H1 (cell line): Measurements from ENCODE around the gene DPP10. TPM values are rescaled to one million over a fixed set of nuclear protein-coding genes. Genes with fewer than 3 reads are reported as not detected.

Experiments used
- CTCF ChIA-PET: fragments of 300-600 bp; sonication (Branson Sonifier 250); formaldehyde crosslinking; loops from one replicate; lab custom pipeline; 2021; ENCODE audit not compliant: partially characterized antibody; lab: Charles Lee
- POLR2A ChIA-PET: fragments of 300-600 bp; sonication (Branson Sonifier 250); formaldehyde crosslinking; loops from one replicate; lab custom pipeline; 2021; ENCODE audit warnings: inconsistent platforms; ENCODE audit not compliant: partially characterized antibody; lab: Charles Lee
- DNase-seq, 2 experiments: peaks; one replicate each; pipeline versions ENCODE4 v3.0.0 to v3.0.0-alpha.2; 2010 to 2022; ENCODE audit warnings: low spot score in 2 of 2, low read depth in 1 of 2, mixed read lengths in 1 of 2
- FAIRE-seq: peaks from 2 replicates; lab custom pipeline; 2011; peaks lifted over from hg19 to GRCh38; lab: Jason Lieb, UNC
- H2AFZ ChIP-seq: 2 replicates; pipeline ENCODE4 v1.8.1; 2012; ENCODE audit warnings: low read length, inconsistent platforms
- H2AK5ac ChIP-seq: 2 replicates; pipeline ENCODE4 v1.6.1; 2013; ENCODE audit warnings: low read depth, low read length
- H2BK120ac ChIP-seq: replicated peaks from 2 replicates; pipeline ENCODE3; 2013; ENCODE audit warnings: low read depth, low read length, inconsistent platforms
- H2BK12ac ChIP-seq: 2 replicates; pipeline ENCODE4 v1.6.1; 2013; ENCODE audit warnings: low read depth, low read length
- H2BK15ac ChIP-seq: 2 replicates; pipeline ENCODE4 v1.6.1; 2013; ENCODE audit warnings: low read length
- H2BK20ac ChIP-seq: 2 replicates; pipeline ENCODE4 v1.6.1; 2013; ENCODE audit warnings: low read length
- H2BK5ac ChIP-seq: 2 replicates; pipeline ENCODE4 v1.6.1; 2013; ENCODE audit warnings: low read depth, low read length
- H3K14ac ChIP-seq: 2 replicates; pipeline ENCODE4 v1.6.1; 2013; ENCODE audit warnings: inconsistent platforms; ENCODE audit not compliant: insufficient read length
- H3K18ac ChIP-seq: 2 replicates; pipeline ENCODE4 v1.6.1; 2013; ENCODE audit warnings: low read length; ENCODE audit errors: extremely low read depth
- H3K23ac ChIP-seq: 2 replicates; pipeline ENCODE4 v1.6.1; 2013; ENCODE audit warnings: inconsistent platforms; ENCODE audit not compliant: insufficient read length
- H3K23me2 ChIP-seq: 2 replicates; pipeline ENCODE4 v1.6.1; 2013; ENCODE audit warnings: low read depth, low read length
- H3K27ac ChIP-seq: 2 replicates; pipeline ENCODE4 v1.6.1; 2011; ENCODE audit warnings: low read depth, low read length, inconsistent platforms
- H3K27me3 ChIP-seq, 4 experiments: replicated peaks in 1 of 4; 1 replicate in 1 of 4; 2 replicates in 3 of 4; pipeline versions ENCODE4 v1.6.1 to v1.8.1; 2011 to 2013; ENCODE audit warnings: low read length in 3 of 4, mild to moderate bottlenecking in 3 of 4, inconsistent platforms in 2 of 4, mixed read lengths in 2 of 4, moderate library complexity in 1 of 4; ENCODE audit not compliant: control insufficient read depth in 3 of 4, insufficient read depth in 3 of 4; ENCODE audit errors: extremely low read depth in 1 of 4
- H3K36me3 ChIP-seq, 4 experiments: 2 replicates each; pipeline versions ENCODE4 v1.6.1 to v1.8.1; 2011 to 2013; ENCODE audit warnings: mild to moderate bottlenecking in 4 of 4, low read length in 3 of 4, moderate library complexity in 2 of 4, control low read depth in 1 of 4, inconsistent platforms in 1 of 4; ENCODE audit not compliant: insufficient read depth in 4 of 4, control insufficient read depth in 2 of 4
- H3K4ac ChIP-seq: replicated peaks from 2 replicates; pipeline ENCODE3; 2013; ENCODE audit warnings: low read length, low read depth, mixed read lengths, inconsistent platforms; ENCODE audit not compliant: insufficient read length
- H3K4me1 ChIP-seq, 4 experiments: replicated peaks in 1 of 4; 1 replicate in 1 of 4; 2 replicates in 3 of 4; pipeline versions ENCODE4 v1.6.1 to v1.8.1; 2011 to 2013; ENCODE audit warnings: low read length in 3 of 4, inconsistent platforms in 2 of 4, mixed read lengths in 1 of 4; ENCODE audit not compliant: insufficient read depth in 4 of 4, control insufficient read depth in 3 of 4
- H3K4me2 ChIP-seq, 2 experiments: 2 replicates each; pipeline versions ENCODE4 v1.6.1 to v1.8.1; 2011 to 2013; ENCODE audit warnings: low read depth in 2 of 2, low read length in 2 of 2, control low read depth in 1 of 2, inconsistent platforms in 1 of 2, mild to moderate bottlenecking in 1 of 2; ENCODE audit not compliant: insufficient read depth in 1 of 2
- H3K4me3 ChIP-seq, 4 experiments: fragments of 200-600, 300-600 bp in 1 of 4; sonication (generic), shearing (Covaris generic), sonication (Bioruptor Twin) in 1 of 4; 2 replicates each; pipeline versions ENCODE4 v1.5.1 to v1.8.1; 2011 to 2016; ENCODE audit warnings: low read length in 4 of 4, low read depth in 3 of 4, control low read depth in 2 of 4, inconsistent platforms in 2 of 4, mild to moderate bottlenecking in 2 of 4, mixed read lengths in 1 of 4, moderate library complexity in 1 of 4; ENCODE audit not compliant: insufficient read depth in 2 of 4; ENCODE audit errors: extremely low read depth in 1 of 4
- H3K56ac ChIP-seq: replicated peaks from 2 replicates; pipeline ENCODE3; 2013; ENCODE audit warnings: low read depth, mild to moderate bottlenecking, mixed read lengths, low read length, inconsistent platforms; ENCODE audit not compliant: insufficient read length
- H3K79me1 ChIP-seq: 2 replicates; pipeline ENCODE4 v1.6.1; 2013; ENCODE audit warnings: low read depth, low read length, control low read depth
- H3K79me2 ChIP-seq, 2 experiments: 2 replicates each; pipeline versions ENCODE4 v1.6.1 to v1.8.1; 2012 to 2013; ENCODE audit warnings: low read length in 2 of 2, mild to moderate bottlenecking in 2 of 2, inconsistent platforms in 1 of 2; ENCODE audit not compliant: insufficient read depth in 2 of 2, control insufficient read depth in 1 of 2
- H3K9ac ChIP-seq, 4 experiments: replicated peaks in 1 of 4; 1 replicate in 1 of 4; 2 replicates in 3 of 4; pipeline versions ENCODE4 v1.6.1 to v1.8.1; 2011 to 2013; ENCODE audit warnings: low read depth in 3 of 4, low read length in 3 of 4, control low read depth in 2 of 4, mild to moderate bottlenecking in 2 of 4, moderate library complexity in 2 of 4, inconsistent platforms in 1 of 4; ENCODE audit errors: extremely low read depth in 1 of 4
- H3K9me3 ChIP-seq, 2 experiments: 2 replicates each; pipeline versions ENCODE4 v1.6.1 to v1.8.1; 2012 to 2013; ENCODE audit warnings: mild to moderate bottlenecking in 2 of 2, moderate library complexity in 2 of 2, control low read depth in 1 of 2, inconsistent platforms in 1 of 2, low read depth in 1 of 2, low read length in 1 of 2, mixed read lengths in 1 of 2; ENCODE audit not compliant: insufficient read depth in 2 of 2
- H4K20me1 ChIP-seq, 2 experiments: replicated peaks in 1 of 2; 2 replicates each; pipeline versions ENCODE3 to v1.8.1; 2011 to 2013; ENCODE audit warnings: inconsistent platforms in 2 of 2, low read length in 2 of 2, mild to moderate bottlenecking in 1 of 2; ENCODE audit not compliant: insufficient read depth in 2 of 2, control insufficient read depth in 1 of 2
- H4K5ac ChIP-seq: 2 replicates; pipeline ENCODE4 v1.6.1; 2013; ENCODE audit warnings: low read length, low read depth, mixed read lengths, inconsistent platforms; ENCODE audit not compliant: insufficient read length
- H4K8ac ChIP-seq: 2 replicates; pipeline ENCODE4 v1.8.0; 2013; ENCODE audit warnings: mild to moderate bottlenecking, moderate library complexity, low read length, inconsistent platforms; ENCODE audit not compliant: insufficient read depth; ENCODE audit errors: extremely low read depth
- H4K91ac ChIP-seq: replicated peaks from 2 replicates; pipeline ENCODE3; 2013; ENCODE audit warnings: low read length, mixed read lengths, inconsistent platforms; ENCODE audit not compliant: insufficient read length
- CHD1 ChIP-seq: IDR thresholded peaks from 2 replicates; pipeline ENCODE4 v1.6.1; 2012; ENCODE audit warnings: low read depth, low read length, improper control_type of control experiment
- CREB1 ChIP-seq: IDR thresholded peaks from 2 replicates; pipeline ENCODE4 v1.6.1; 2012; ENCODE audit warnings: inconsistent platforms
- CTBP2 ChIP-seq: IDR thresholded peaks from 2 replicates; pipeline ENCODE4 v1.7.0; 2011; ENCODE audit warnings: borderline replicate concordance, mild to moderate bottlenecking, moderate library complexity, mixed read lengths, low read length; ENCODE audit not compliant: insufficient read depth, insufficient read length
- EZH2 ChIP-seq: fragments of 200-600 bp; sonication (generic); IDR thresholded peaks from 2 replicates; pipeline ENCODE4 v1.7.1; 2012; ENCODE audit warnings: low read depth, mild to moderate bottlenecking, moderate library complexity, low read length, inconsistent platforms; ENCODE audit not compliant: severe bottlenecking
- KDM1A ChIP-seq: fragments of 200-600, 300-600 bp; sonication (generic); IDR thresholded peaks from 2 replicates; pipeline ENCODE4 v1.7.1; 2016; ENCODE audit warnings: mild to moderate bottlenecking, low read length, borderline replicate concordance
- KDM4A ChIP-seq: IDR thresholded peaks from one replicate; pipeline ENCODE4 v1.7.1; 2012; ENCODE audit warnings: low read depth, mild to moderate bottlenecking, moderate library complexity, low read length, inconsistent platforms; ENCODE audit not compliant: severe bottlenecking
- KDM5A ChIP-seq: fragments of 200-600 bp; IDR thresholded peaks from 2 replicates; pipeline ENCODE4 v1.7.1; 2012; ENCODE audit warnings: mild to moderate bottlenecking, low read length, inconsistent platforms, mixed read lengths
- TBP ChIP-seq: IDR thresholded peaks from 2 replicates; pipeline ENCODE4 v1.6.1; 2011; ENCODE audit warnings: low read depth, low read length, improper control_type of control experiment
- TCF12 ChIP-seq: IDR thresholded peaks from 2 replicates; pipeline ENCODE4 v1.6.1; 2011; ENCODE audit warnings: low read depth, mild to moderate bottlenecking, low read length
- WGBS, 2 experiments: shearing (Covaris generic) in 1 of 2; methylation state at CpG; one replicate each; pipeline versions ENCODE4 v1.1.6 to v1.1.7; 2013 to 2015; ENCODE audit warnings: low lambda C conversion rate in 2 of 2, mixed read lengths in 2 of 2, inconsistent platforms in 1 of 2, low coverage in 1 of 2, missing lambda C conversion rate in 1 of 2; ENCODE audit not compliant: insufficient replicate concordance in 2 of 2, insufficient coverage in 1 of 2, insufficient read length in 1 of 2; ENCODE audit errors: extremely low coverage in 1 of 2, missing lambda C conversion rate in 1 of 2; 5-methylcytosine and 5-hydroxymethylcytosine counted together
- polyA plus RNA-seq, 7 experiments: library from polyadenylated mRNA; depleted of rRNA in 3 of 7; stranded (reverse) in 5 of 7; unstranded in 2 of 7; fragments of >200 nt in 5 of 7; fragments of 200-250 nt in 2 of 7; gene quantifications; 1 replicate in 5 of 7; 2 replicates in 1 of 7; 4 replicates in 1 of 7; pipeline versions ENCODE4 v1.2.1 to v1.2.3, GENCODE V29; 2011 to 2013; ENCODE audit warnings: missing spikeins in 2 of 7, mixed read lengths in 2 of 7
- total RNA-seq: library from RNA; stranded (reverse); fragmentation: NEBNext Ultra II Directional; extraction: Animal tissue kit (Norgen Biotek cat#: 25700); gene quantifications from 2 replicates; pipeline ENCODE4 v1.2.1, GENCODE V29; 2021

Gene DPP10
- total and polyA plus RNA-seq, 2 of the 8 experiments (the other 6 are each of a cell fraction or from before 2014, with no cell fraction given), result 3.3 to 7.2 TPM

DNA sequence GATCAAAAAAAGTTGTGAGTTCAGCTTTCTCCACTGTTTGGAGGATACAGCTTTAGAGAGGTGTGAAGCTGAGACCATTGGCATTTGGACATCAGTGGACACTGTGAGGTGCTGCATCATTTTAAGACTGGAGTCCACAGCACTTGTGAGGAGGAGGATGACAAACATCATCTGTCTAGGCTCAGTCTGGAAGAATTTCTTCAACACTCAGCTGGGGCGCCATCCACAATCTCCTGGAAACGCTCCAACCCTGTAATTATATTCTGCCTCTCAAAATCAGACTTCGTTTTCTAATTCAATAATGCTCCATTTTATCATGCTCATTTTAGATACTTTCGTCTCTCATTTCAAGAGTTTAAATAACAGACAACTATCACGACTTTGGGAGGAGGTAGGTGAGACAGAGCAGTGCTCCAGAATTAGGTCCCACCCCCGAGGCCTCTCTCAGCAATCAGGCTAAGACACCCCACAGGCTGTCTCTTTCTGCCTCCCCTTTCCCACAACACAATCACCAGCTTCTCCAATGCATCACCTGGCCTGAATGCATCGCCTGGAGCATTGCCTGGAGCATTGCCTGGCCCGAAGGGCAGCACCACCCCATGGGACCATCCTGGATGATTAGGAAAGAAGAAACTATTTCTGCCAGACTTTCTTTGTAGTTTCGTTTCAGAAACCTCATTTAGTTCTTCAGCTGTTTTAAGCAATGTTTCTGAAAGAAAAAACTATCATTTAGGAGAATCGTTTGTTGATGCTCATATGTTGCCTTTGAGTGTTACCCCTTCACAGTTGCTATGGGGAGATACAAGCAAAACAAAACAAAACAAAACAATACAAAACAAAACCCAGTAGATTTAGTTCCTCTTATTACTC lies 37.0 kb upstream of the DPP10 start:
- no peak overlapping the region for H2AK5ac ChIP-seq
- CTCF ChIA-PET, result no interaction called here
- H4K20me1 ChIP-seq, result no peaks in the 10 kb centered on the region
- H3K4me2 ChIP-seq, result no peak overlapping the region
- H4K8ac ChIP-seq, result no peak overlapping the region
- H3K79me2 ChIP-seq, result no peaks in the 10 kb centered on the region
- no peaks in the 10 kb centered on the region for H3K23me2 ChIP-seq
- no peak for FAIRE-seq
- H3K14ac ChIP-seq, result no peak overlapping the region
- no peak overlapping the region for H3K27ac ChIP-seq
- no peak overlapping the region for H2AFZ ChIP-seq
- H3K23ac ChIP-seq, result no peak overlapping the region
- 88% methylated on average over 10 of the region's 10 CpGs; no CpG with 5 or more reads in 1 of the 2 experiments for WGBS, 2 experiments
- no peak overlapping the region for H3K4ac ChIP-seq
- 0 out of 4 replicates have a peak, but pooled peaks cover 0 to 3% of the 10 kb centered on the region in 2 experiments for H3K9me3 ChIP-seq
- no peak overlapping the region for H2BK15ac ChIP-seq
- TF ChIP-seq EZH2 (no peak), KDM5A (no peak), KDM1A (no peak), TBP (no peak), KDM4A (no peak), TCF12 (no peak), CREB1 (no peak), CHD1 (no peak), CTBP2 (no peak)
- no peak overlapping the region; the same call in 1 of the 2 replicates for H2BK12ac ChIP-seq
- DNase-seq, result no peak
- no peaks in the 10 kb centered on the region for H3K27me3 ChIP-seq
- no peak overlapping the region for H4K91ac ChIP-seq
- H3K4me3 ChIP-seq, result no peak overlapping the region
- POLR2A ChIA-PET, result interaction anchor here (1.2 kb wide), 1 partner anchor 14 kb away, joined by 3 read pairs; no protein-coding TSS in a partner anchor
- no peaks in the 10 kb centered on the region for H3K36me3 ChIP-seq
- H3K18ac ChIP-seq, result no peak overlapping the region
- H2BK20ac ChIP-seq, result no peak overlapping the region
- no peaks in the 10 kb centered on the region for H3K79me1 ChIP-seq
- no peak overlapping the region for H2BK120ac ChIP-seq
- no peaks in the 10 kb centered on the region for H3K4me1 ChIP-seq
- no peak overlapping the region for H4K5ac ChIP-seq
- H3K56ac ChIP-seq, result no peak overlapping the region
- H2BK5ac ChIP-seq, result no peak overlapping the region
- no peak overlapping the region for H3K9ac ChIP-seq
